NCI-H2196 (cell line): Measurements from ENCODE around the gene TTLL12.
"Not testable (repeated sequence)": the region's sequence is repeated elsewhere in the genome, so short reads cannot be mapped to it uniquely, and the experiment has no call there.

Source experiments
- DNase-seq: peaks from one replicate; lab custom pipeline; 2025; ENCODE audit not compliant: unreplicated experiment; lab: John Stamatoyannopoulos, UW

The TTLL12 gene

DNA sequence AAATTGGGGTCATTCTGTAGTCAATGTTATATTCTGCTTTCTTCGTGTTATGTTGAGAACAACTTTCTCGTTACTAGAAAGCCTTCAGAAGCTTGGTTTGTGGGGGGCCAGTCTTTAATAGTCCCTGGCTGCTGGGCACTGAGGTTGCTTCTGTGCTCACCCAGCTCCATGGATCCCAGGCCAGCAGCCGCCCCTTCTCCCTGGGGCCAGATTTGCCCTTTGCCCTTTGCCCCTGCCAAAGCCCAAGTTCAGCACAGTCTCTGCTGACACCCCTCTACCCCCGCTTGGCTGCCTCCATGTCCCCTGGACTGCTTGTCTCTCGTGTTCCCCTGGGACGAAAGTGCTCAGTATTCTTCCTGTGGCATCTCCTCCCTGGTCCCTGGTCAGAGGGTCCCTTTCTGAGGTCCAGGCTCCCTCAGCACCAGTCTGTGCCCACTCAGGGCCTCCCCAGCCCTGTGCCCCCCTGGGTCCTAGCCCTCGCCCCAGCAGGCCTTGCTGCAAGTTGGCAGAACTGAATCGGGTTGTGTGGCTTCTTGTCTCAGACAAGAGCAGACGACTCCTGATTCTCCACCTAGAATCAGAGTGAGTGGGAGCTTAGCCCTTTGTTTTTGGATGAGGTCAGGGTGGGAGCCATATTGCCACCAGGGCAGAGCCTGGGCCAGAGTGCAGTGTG lies 28.9 kb downstream of the TTLL12 start:
- DNase-seq, result no peak

- DNase-seq, result no peak
Observed at GRCh38 chr22:43156413-43156812, 30.5 kb downstream of the TTLL12 start.

DNA sequence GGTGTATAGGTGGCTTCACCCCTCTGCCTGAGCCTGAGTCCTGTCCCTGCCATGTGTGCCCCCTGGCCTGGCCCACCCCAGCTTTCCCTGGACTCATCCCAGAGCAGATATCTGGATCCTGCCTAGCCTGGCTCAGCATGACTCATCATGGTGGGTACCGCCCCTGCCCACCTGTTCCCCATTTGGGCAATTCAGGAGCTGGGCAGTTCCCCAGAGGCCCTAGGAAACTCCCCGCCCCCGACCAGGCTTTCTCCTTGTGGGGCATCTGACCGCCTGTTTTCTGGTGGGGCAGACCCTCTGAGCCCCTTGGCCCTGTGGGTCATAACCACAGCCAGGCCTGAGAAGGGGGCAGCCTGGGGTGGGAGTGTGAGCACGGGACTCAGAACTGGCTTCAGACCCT lies 31.1 kb downstream of the TTLL12 start:
- DNase-seq, result no peak

- no peak for DNase-seq
Observed at GRCh38 chr22:43154887-43155536, 31.9 kb downstream of the TTLL12 start.

DNA sequence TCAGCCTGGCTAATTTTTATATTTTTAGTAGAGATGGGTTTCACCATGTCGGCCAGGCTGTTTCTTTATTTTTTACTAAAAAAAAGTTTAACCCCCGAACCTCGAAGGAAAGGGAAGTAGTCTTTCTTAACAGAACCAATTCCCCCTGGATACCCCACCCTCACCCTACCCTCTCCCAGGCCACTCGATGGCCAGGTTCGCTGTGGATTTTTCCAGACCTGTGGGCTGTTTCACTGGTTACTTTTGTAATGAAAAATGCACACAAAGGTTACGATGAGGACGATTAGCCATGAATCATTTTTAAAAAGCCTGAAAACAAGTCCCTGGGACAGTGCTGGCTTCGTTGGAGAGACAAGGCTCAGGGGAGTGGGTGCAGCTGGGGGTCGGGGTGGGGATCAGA lies 33.0 kb downstream of the TTLL12 start:
- no peak for DNase-seq

DNA sequence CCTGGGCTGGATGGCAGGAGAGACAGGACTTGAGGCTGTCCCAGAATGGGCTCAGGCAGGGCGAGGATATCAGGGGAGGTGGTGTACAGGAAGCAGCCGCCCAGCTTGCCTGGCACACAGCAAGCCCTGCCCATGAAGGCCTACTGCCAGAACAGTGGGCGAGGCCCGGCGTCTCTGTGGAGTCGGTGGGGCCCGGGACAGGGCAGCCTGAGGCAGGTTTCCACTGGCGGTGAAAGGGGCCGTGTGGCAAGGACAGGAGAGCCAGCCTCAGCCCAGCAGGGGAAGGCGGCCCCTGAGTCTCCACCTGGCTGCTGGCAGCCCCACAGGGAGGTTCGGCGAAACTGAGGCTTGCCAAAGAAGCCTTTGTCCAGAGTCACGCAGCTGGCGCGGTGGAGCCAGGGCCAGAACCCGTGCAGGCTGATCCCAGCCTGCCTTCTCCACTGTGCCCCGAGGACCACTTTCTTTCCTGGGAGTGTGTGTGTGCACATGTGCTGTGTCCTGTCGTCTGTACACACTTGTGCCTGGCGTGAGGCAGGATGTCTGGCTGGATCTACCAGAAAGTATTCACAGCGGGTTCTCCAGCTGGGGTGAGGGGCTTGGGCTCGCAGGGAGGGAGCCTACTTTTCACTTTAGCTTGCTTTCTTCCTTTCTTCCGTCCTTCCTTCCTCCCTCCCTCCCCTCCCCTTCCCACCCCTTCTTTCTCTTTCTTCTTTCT lies 34.4 kb downstream of the TTLL12 start:
- peak; percentile 48 for DNase-seq

DNA sequence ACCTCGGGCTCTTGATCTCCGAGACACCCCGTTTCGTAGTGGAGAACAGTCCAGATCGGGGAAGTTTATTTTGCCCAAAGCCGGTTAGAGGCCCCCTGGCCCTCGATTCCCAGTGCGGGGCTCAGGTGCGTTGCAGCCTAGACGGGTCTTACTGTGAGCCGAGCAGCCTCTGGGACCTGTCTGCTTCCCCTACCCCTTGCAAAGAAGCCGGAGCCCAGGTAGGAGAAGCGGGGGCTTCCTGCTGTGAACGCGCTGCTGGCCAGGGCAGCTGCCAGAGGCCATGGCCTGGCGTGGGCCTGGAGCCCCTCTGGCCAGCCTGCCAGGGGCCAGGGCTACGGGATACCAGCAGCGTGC lies 35.0 kb downstream of the TTLL12 start:
- no peak for DNase-seq

GRCh38 chr22:43151251-43152002 lies 35.5 kb downstream of the TTLL12 start, which contains the start of gene TSPO:
TSS of gene TSPO (plus strand) at chr22:43151559. CDS start at chr22:43159239, 7,680 bp downstream.
- peak; percentile 49 for DNase-seq

- no peak for DNase-seq
Observed at GRCh38 chr22:43150731-43151206, 36.2 kb downstream of the TTLL12 start.

DNA sequence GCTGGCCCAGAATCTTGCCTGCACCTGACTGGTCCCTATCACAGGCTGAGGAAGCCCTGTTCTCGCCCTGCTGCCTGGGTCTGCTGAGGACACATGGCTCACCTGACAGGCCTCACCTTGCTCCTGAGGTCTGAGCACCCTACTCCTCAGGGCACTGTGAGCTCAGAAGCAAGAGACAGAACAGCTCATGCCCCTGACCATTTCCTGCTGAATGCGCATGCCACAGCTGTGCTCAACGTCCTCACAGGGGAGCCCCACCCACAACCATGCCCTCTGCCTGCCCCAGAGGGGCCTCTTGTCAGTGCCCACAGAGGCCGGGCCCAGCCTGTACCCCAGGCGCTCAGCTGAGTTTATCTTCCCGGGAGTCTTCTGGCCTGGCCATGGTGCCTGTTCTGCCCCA lies 38.4 kb downstream of the TTLL12 start:
- DNase-seq, result no peak

GRCh38 chr22:43147821-43148220 lies 39.1 kb downstream of the TTLL12 start:
- no peak for DNase-seq

GRCh38 chr22:43146332-43146731 lies 40.6 kb downstream of the TTLL12 start:
- DNase-seq, result not testable (repeated sequence)

DNA sequence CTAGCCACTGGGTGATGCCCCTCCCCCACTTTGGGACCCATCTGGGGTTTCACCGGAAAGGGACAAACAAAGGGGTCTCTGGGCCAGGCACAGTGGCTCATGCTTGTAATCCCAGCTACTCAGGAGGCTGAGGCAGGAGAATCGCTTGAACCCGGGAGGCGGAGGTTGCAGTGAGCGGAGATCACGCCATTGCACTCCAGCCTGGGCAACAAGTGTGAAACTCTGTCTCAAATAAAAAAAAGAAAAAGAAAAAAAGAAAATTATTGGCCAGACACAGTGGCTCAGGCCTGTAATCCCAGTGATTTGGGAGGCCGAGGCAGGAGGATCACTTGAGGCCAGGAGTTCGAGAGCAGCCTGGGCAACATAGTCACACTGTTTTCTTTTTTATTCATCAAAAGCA lies 41.6 kb downstream of the TTLL12 start:
- not testable (repeated sequence) for DNase-seq

DNA sequence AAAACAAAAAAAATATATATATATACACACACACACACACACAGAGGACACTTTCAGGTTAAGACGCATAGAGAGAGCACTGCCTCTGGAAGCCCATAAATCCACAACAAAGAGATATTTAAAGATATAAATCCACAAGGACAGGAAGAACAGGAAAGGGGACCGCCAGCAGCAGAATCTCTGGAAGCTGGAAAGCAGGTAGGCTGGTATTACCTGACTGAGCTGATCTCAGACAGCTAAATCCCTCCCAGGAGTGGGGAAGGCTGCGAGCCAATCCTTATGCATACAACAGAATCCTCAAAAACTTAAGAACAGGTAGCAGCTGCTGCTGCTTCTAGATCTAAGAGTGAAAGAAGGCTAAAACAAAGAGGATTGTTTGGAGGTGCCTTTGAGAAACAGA lies 42.0 kb downstream of the TTLL12 start:
- no peak for DNase-seq

- DNase-seq, result peak; percentile 89
Observed at GRCh38 chr22:43142880-43143562, 43.9 kb downstream of the TTLL12 start, which contains the start of gene MCAT. TSS of gene MCAT (minus strand) at chr22:43143398. CDS start at chr22:43143348, 50 bp downstream.

DNA sequence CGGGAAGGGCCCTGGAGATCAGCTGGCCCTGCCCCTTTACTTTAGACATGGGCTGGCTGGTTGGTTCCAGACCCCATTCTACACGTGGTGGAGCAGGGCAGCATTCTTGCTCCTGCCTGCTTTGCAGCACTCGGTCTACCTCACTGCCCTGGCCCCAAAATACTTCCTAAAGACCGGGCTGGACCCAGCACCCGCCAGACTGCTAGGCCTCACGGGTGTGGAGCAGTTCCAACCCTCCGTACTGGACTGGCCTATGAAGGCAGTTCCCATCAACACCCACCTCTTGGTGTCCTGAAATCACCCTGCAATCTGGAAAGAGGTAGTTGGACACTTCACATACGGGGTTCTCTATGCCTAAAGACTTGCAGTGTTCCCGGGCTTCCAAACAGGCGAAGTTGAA lies 50.1 kb downstream of the TTLL12 start:
- no peak for DNase-seq

- DNase-seq, result peak; percentile 22
Observed at GRCh38 chr22:43136255-43136654, 50.7 kb downstream of the TTLL12 start.

- DNase-seq, result no peak
Observed at GRCh38 chr22:43135565-43135964, 51.4 kb downstream of the TTLL12 start.

GRCh38 chr22:43134553-43134952 lies 52.4 kb downstream of the TTLL12 start:
- DNase-seq, result no peak

DNA sequence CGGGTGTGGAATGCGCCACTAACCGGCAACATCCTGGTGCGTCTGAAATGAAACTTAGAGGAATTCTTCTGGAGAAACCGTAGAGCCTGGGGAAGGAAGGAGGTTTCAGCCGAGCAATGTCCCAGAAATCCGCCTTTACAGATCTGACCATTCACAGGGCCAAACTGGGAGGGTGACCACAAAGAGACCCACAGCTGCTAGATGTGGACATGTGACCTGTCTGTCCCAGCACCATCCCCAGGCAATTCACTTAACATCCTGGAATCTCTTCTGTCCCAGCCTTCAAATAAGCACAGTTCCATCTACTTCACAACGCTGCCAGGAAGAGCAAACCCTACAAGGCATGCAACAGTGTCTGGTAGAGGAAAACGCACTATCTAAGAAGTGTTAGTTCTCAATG lies 53.5 kb downstream of the TTLL12 start:
- no peak for DNase-seq
